Panc1 (cell line): ENCODE measurements around the gene HDAC7.

ENCODE experiments used
- REST ChIP-seq, 2 experiments: IDR thresholded peaks; 2 replicates each; pipeline ENCODE4 v1.6.1; 2011 to 2012; ENCODE audit warnings: low read depth in 2 of 2, control low read depth in 1 of 2, low read length in 1 of 2, mild to moderate bottlenecking in 1 of 2, moderate library complexity in 1 of 2; ENCODE audit not compliant: insufficient read depth in 1 of 2
- TF ChIP-seq, protein P1 (sequence below): fragments of 450-650 bp; IDR thresholded peaks from 2 replicates; pipeline ENCODE4 v1.5.1; 2017; ENCODE audit warnings: mild to moderate bottlenecking

DNA sequence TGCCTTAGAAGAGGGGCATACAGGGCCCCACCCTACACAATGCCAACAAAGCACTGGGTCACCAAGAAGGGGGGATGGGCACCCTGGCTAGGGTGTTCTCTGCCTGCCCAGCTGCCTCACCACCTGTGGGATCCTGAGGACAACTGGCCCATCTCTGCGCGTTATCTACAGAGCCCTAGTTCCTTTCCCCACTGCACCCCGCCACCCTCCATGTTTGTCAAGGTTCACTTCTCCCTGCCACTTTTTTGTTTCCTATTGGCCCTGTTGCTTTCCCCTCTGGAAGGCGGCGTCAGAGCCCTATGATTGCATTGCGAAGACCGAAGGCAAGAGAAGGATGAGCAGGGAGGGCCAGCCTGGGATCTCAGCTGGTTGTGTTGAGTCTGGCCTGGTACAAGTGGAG lies 45.0 kb downstream of the HDAC7 start:
- no peak for TF ChIP-seq REST (IDR thresholded peaks at IDR 0.05; ENCODE audit: insufficient read depth in 1 of 2, low read depth in 2 of 2, low read length in 1 of 2)
- TF ChIP-seq, protein P1, sequence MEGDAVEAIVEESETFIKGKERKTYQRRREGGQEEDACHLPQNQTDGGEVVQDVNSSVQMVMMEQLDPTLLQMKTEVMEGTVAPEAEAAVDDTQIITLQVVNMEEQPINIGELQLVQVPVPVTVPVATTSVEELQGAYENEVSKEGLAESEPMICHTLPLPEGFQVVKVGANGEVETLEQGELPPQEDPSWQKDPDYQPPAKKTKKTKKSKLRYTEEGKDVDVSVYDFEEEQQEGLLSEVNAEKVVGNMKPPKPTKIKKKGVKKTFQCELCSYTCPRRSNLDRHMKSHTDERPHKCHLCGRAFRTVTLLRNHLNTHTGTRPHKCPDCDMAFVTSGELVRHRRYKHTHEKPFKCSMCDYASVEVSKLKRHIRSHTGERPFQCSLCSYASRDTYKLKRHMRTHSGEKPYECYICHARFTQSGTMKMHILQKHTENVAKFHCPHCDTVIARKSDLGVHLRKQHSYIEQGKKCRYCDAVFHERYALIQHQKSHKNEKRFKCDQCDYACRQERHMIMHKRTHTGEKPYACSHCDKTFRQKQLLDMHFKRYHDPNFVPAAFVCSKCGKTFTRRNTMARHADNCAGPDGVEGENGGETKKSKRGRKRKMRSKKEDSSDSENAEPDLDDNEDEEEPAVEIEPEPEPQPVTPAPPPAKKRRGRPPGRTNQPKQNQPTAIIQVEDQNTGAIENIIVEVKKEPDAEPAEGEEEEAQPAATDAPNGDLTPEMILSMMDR, result no peak
